Psoas muscle (tissue), 8 donors: Measurements from ENCODE around the gene BBIP1. TPM values are rescaled to one million over a fixed set of nuclear protein-coding genes. Genes with fewer than 3 reads are reported as not detected.

Experiments used
- ATAC-seq, 4 donors: fragments of 200-7000 bp; cut with Tn5 transposase; one replicate each; pipeline ENCODE4 v1.9.1; 2020; ENCODE audit warnings: moderate library complexity in 3 of 4, mild to moderate bottlenecking in 2 of 4
- DNase-seq, 2 donors: peaks; one replicate each; pipeline ENCODE4 v3.0.0-alpha.2; 2020
- H3K27ac ChIP-seq: fragments of 200-600 bp; one replicate; pipeline ENCODE4 v1.8.0; 2022
- H3K27me3 ChIP-seq, 3 donors: fragments of 200-600 bp in 1 of 3; one replicate each; pipeline versions ENCODE4 v1.6.1 to v1.8.0; 2013 to 2022; ENCODE audit warnings: low read length in 2 of 3, mild to moderate bottlenecking in 2 of 3, moderate library complexity in 1 of 3; ENCODE audit not compliant: insufficient read depth in 3 of 3
- H3K36me3 ChIP-seq, 2 donors: fragments of 200-600 bp in 1 of 2; one replicate each; pipeline versions ENCODE4 v1.6.1 to v1.8.0; 2013 to 2022; ENCODE audit warnings: low read depth in 1 of 2, mild to moderate bottlenecking in 1 of 2, moderate library complexity in 1 of 2; ENCODE audit not compliant: insufficient read depth in 1 of 2
- H3K4me1 ChIP-seq: fragments of 200-600 bp; one replicate; pipeline ENCODE4 v1.8.0; 2022
- H3K4me3 ChIP-seq: fragments of 200-600 bp; one replicate; pipeline ENCODE4 v1.8.0; 2022; ENCODE audit warnings: mild to moderate bottlenecking
- H3K9me3 ChIP-seq: fragments of 200-600 bp; one replicate; pipeline ENCODE4 v1.8.0; 2022
- WGBS, 3 donors: extraction: QIAGEN DNeasy Blood & Tissue Kit; methylation state at CpG; one replicate each; pipeline versions ENCODE4 v1.1.6 to v1.1.7; 2013; 5-methylcytosine and 5-hydroxymethylcytosine counted together
- intact Hi-C, 2 donors: fragments of 100-400 bp; cut with DNase I; formaldehyde crosslinking; loops; one replicate each; pipeline versions ENCODE4 v1.11.0 to v1.14.2; 2022
- polyA plus RNA-seq, 3 donors: library from polyadenylated mRNA; stranded (reverse); fragments of 200-250 nt; gene quantifications; one replicate each; pipeline ENCODE4 v1.2.3, GENCODE V29; 2013
- total RNA-seq, 4 donors: library from RNA; stranded (reverse); fragmentation: NEBNext Ultra II Directional in 2 of 4; extraction: Animal tissue kit (Norgen Biotek cat#: 25700) in 2 of 4; gene quantifications; one replicate each; pipeline versions ENCODE4 v1.2.1 to v1.2.4, GENCODE V29; 2021 to 2023
- TF ChIP-seq, protein P1 (sequence below): fragments of 200-600 bp; IDR thresholded peaks from one replicate; pipeline ENCODE4 v1.8.0; 2022; ENCODE audit warnings: antibody characterized with exemption
- donor health status: healthy with polysubstance abuse.
- donor health status: DM: no; HTN: no; CAD: no; lungs with moderate emphysema.
- donor health status: Bipolar disorder and iron deficiency.
- donor health status: healthy.
- donor health status: DM: yes; HTN: yes; CAD: no.
- donor health status: DM: no; HTN: no; CAD: no.
- donor health status: DM: no; HTN: no; CAD: no.
- donor health status: DM: yes; HTN: yes; CAD: no.

The BBIP1 gene
- total and polyA plus RNA-seq, 7 donors, result 14.8 to 30.2 (median 16.5) TPM

DNA sequence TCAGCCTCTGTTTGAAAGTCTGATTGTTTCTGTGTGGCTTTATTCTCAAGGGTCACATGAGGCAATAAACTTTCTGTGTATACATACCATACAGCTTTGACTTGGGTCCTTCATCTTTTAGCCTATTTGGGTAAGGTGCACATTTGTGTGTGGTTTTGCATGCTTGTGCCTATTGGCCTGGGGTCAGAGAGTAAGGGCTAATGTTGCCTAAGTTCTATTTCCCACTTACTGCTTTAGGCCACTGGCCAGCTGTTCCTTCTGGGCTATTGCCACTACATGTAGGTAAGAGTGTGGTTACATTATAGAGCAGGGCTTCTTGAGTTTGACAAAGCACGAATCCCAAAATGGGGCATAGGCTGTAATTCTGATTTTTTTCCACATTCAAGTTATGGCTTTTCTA is 21.8 kb downstream of the BBIP1 start:
- ATAC-seq, result no peak

DNA sequence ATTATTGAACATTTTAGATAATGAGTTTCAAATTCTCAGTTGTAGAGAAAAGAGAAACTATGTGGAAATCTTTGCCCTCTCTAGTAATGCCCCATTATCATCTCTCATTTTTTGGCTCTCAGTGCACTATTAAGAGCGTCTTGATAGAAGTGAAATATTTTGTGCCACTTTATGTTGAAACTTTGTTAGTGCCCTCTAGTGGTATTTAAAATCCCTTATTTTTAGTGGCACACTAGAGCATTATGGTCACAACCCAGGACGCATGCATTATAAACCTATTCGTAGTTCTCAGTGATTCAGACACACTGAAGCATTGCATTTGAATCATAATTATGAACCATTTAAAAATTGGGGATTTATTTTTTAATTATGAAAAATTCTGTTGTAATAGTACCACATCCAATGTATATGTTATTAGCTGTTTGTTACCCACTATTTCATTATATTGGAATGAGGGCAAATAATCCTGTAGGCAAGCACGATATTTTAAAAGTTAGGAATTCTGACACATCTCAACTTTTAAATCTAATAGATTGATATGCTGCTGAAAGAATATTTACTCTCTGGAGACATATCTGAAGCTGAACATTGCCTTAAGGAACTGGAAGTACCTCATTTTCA is 25.3 kb downstream of the BBIP1 start:
- intact Hi-C loops, result loop anchor here (1.0 to 10.0 kb wide), 5 partner anchors 89 to 279 kb away; no protein-coding TSS in a partner anchor
- no peak overlapping the region for H3K27ac ChIP-seq
- 25 to 29% (median 27%) methylated on average over 4 of the region's 4 CpGs for WGBS, 3 donors
- H3K4me3 ChIP-seq, result no peak overlapping the region
- H3K36me3 ChIP-seq, result peaks cover 3 to 67% of the 10 kb centered on the region in 2 donors
- ATAC-seq (peak; percentile 42 to 91 (median 74)), DNase-seq (no peak)
- no peaks in the 10 kb centered on the region for H3K9me3 ChIP-seq
- TF ChIP-seq, protein P1, sequence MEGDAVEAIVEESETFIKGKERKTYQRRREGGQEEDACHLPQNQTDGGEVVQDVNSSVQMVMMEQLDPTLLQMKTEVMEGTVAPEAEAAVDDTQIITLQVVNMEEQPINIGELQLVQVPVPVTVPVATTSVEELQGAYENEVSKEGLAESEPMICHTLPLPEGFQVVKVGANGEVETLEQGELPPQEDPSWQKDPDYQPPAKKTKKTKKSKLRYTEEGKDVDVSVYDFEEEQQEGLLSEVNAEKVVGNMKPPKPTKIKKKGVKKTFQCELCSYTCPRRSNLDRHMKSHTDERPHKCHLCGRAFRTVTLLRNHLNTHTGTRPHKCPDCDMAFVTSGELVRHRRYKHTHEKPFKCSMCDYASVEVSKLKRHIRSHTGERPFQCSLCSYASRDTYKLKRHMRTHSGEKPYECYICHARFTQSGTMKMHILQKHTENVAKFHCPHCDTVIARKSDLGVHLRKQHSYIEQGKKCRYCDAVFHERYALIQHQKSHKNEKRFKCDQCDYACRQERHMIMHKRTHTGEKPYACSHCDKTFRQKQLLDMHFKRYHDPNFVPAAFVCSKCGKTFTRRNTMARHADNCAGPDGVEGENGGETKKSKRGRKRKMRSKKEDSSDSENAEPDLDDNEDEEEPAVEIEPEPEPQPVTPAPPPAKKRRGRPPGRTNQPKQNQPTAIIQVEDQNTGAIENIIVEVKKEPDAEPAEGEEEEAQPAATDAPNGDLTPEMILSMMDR, result peak; percentile 65
- H3K4me1 ChIP-seq, result no peaks in the 10 kb centered on the region
- no peaks in the 10 kb centered on the region for H3K27me3 ChIP-seq

More for the DNA sequence above, 21.8 kb downstream of the BBIP1 start:
- intact Hi-C loops, result loop anchor here (10.0 kb wide), 1 partner anchor 282 kb away; no protein-coding TSS in a partner anchor
- Histone ChIP-seq H3K27me3 (no peaks in the 10 kb centered on the region), H3K4me3 (no peak overlapping the region), H3K4me1 (no peaks in the 10 kb centered on the region), H3K9me3 (no peaks in the 10 kb centered on the region), H3K36me3 (peaks cover 3 to 76% of the 10 kb centered on the region in 2 donors), H3K27ac (no peak overlapping the region)
- TF ChIP-seq, protein P1, result no peak
- WGBS, 3 donors, result 82 to 91% (median 86%) methylated on average over 1 of the region's 1 CpG
- no peak for DNase-seq

DNA sequence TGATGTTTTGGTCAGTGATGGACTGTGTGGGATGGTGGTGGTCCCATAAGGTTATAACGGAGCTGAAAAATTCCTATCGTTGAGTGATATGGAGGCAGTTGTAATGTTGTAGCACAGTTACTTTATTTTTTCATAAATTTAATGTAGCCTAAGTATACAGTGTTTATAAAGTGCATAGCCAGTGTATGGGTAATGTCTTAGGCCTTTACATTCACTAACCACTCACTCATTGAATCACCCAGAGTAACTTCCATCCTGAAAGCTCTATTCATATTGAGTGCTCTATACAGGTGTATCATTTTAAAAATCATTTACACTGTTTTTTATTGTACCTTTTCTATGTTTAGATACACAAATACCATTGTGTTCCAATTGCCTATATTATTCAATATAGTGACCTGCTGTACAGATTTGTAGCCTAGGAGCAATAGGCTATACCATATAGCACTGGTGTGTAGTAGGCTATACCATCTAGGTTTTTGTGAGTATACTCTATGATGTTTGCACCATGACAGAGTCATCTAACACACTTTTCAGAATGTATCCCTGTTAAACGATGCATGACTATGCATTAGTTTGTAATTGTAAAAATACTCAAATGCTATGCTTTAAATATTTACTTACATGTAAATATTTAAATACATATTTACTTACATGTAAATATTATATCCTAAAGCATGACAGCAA is 26.2 kb downstream of the BBIP1 start:
- no peak for DNase-seq
- H3K27me3 ChIP-seq, result no peaks in the 10 kb centered on the region
- 82 to 92% (median 83%) methylated on average over 3 of the region's 3 CpGs for WGBS, 3 donors
- TF ChIP-seq, protein P1, result no peak
- no peaks in the 10 kb centered on the region for H3K9me3 ChIP-seq
- H3K4me3 ChIP-seq, result no peak overlapping the region
- intact Hi-C loops, result loop anchor here (1.0 to 10.0 kb wide), 5 partner anchors 88 to 278 kb away; no protein-coding TSS in a partner anchor
- H3K36me3 ChIP-seq, result peaks cover 3 to 69% of the 10 kb centered on the region in 2 donors
- H3K27ac ChIP-seq, result no peak overlapping the region
- H3K4me1 ChIP-seq, result no peaks in the 10 kb centered on the region
- ATAC-seq, result peak in 1 of 4 donors; percentile 32

DNA sequence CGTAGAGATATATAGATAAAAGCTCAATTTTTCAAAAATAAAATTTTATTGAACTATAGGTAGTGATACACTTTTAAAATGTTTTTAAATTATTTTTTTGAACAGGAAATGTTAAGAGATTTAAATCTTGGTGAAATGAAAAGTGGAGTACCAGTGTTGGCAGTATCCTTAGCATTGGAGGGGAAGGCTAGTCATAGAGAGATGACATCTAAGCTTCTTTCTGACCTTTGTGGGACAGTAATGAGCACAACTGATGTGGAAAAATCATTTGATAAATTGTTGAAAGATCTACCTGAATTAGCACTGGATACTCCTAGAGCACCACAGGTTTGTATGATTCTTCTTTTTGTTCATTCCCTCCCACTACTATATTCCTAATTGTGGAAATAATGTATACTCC is 31.4 kb downstream of the BBIP1 start:
- intact Hi-C loops, result no loop called here
- WGBS, 3 donors, result 96 to 100% (median 97%) methylated on average over 1 of the region's 1 CpG
- H3K27ac ChIP-seq, result no peak overlapping the region
- H3K9me3 ChIP-seq, result no peaks in the 10 kb centered on the region
- no peaks in the 10 kb centered on the region for H3K27me3 ChIP-seq
- TF ChIP-seq, protein P1, result no peak
- no peaks in the 10 kb centered on the region for H3K4me1 ChIP-seq
- no peak for ATAC-seq
- no peak for DNase-seq
- no peak overlapping the region for H3K4me3 ChIP-seq
- peaks cover 0 to 80% of the 10 kb centered on the region in 2 donors for H3K36me3 ChIP-seq
